Measurements from ENCODE around the gene GPC6. TPM values are rescaled to one million over a fixed set of nuclear protein-coding genes. Genes with fewer than 3 reads are reported as not detected.

Gene GPC6
- total and polyA plus RNA-seq, 12 donors, result 0.15 to 5.4 (median 2.5) TPM

DNA sequence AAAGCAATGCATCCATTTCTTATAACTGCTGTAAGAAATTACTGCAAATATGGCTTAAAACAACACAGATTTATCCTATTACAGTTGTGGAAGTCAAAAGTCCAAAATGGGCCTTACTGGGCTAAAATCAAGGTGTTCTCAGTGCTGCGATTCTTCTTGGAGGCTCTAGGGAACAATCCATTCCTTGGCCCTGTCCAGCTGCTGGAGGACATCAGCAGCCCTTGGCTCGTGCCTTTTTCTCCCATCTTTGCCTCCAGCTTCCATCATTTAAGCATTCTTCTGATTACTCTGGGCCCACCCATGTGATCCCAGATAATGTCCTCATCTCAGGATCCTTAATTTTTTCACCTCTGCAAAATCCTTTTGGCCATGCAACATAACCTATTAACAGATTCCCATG lies 645.8 kb downstream of the GPC6 start:
- no peak for TF ChIP-seq CTCF (IDR thresholded peaks at IDR 0.05)
- no peak overlapping the region for H3K4me3 ChIP-seq
- H3K9me3 ChIP-seq, result no peaks in the 10 kb centered on the region
- intact Hi-C loops (cut with DNase I), result no loop called here
- H3K27me3 ChIP-seq, result no peaks in the 10 kb centered on the region
- no peaks in the 10 kb centered on the region for H3K36me3 ChIP-seq
- WGBS, 2 donors, result 56 to 59% methylated on average over 2 of the region's 2 CpGs
- no peak overlapping the region for H3K27ac ChIP-seq
- ATAC-seq (no peak), DNase-seq (no peak)
- H3K4me1 ChIP-seq, result no peaks in the 10 kb centered on the region

DNA sequence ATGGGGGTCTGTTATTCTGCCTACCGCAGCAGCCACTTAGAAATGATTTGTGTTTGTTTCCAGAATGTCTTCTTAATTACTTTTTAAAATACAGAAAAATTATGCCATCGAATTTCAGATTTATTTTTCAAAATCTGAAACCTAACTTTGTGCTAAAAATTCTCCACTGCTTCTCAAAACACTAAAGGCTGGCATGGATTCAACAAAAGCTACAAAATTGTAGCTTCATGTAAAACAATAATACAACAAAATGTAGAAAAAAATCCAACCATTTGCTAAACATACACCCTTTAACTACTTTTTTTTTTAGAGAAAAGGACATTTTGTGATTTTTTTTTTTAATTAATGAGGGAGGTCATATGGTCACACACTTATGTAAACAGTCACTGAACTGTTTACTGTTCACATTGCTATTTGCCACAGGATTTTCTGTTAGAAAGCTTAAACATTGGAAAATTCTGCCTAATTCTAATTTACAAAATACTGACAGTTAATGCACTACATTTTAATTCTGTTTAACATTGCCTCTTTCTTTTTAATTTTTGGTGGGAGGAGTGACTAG lies 646.3 kb downstream of the GPC6 start:
- H3K4me1 ChIP-seq, result no peaks in the 10 kb centered on the region
- no peak overlapping the region for H3K4me3 ChIP-seq
- WGBS, 2 donors, result 71 to 76% methylated on average over 2 of the region's 2 CpGs
- H3K27ac ChIP-seq, result no peak overlapping the region
- peaks cover 0 to 3% (median 0%) of the 10 kb centered on the region in 11 donors for H3K9me3 ChIP-seq
- no peak for DNase-seq
- no peaks in the 10 kb centered on the region for H3K36me3 ChIP-seq
- no peak for ATAC-seq
- intact Hi-C loops (cut with DNase I), result no loop called here
- H3K27me3 ChIP-seq, result no peaks in the 10 kb centered on the region
- TF ChIP-seq CTCF (IDR thresholded peaks at IDR 0.05), result no peak

GRCh38 chr13:93875547-93875946 lies 648.9 kb downstream of the GPC6 start:
- H3K9me3 ChIP-seq, result peaks cover 0 to 17% (median 5%) of the 10 kb centered on the region in 11 donors
- H3K27me3 ChIP-seq, result no peaks in the 10 kb centered on the region
- no peak for ATAC-seq
- no peak for DNase-seq
- H3K4me1 ChIP-seq, result no peaks in the 10 kb centered on the region
- 97 to 100% methylated on average over 1 of the region's 1 CpG for WGBS, 2 donors
- intact Hi-C loops (cut with DNase I), result no loop called here
- H3K4me3 ChIP-seq, result no peak overlapping the region
- TF ChIP-seq CTCF (IDR thresholded peaks at IDR 0.05), result no peak
- no peaks in the 10 kb centered on the region for H3K36me3 ChIP-seq
- no peak overlapping the region for H3K27ac ChIP-seq

GRCh38 chr13:93876236-93876635 lies 649.6 kb downstream of the GPC6 start:
- ATAC-seq (no peak), DNase-seq (no peak)
- Histone ChIP-seq H3K27me3 (no peaks in the 10 kb centered on the region), H3K4me3 (no peak overlapping the region), H3K9me3 (peaks cover 0 to 17% (median 5%) of the 10 kb centered on the region in 11 donors), H3K4me1 (no peaks in the 10 kb centered on the region), H3K36me3 (no peaks in the 10 kb centered on the region), H3K27ac (no peak overlapping the region)
- no peak for TF ChIP-seq CTCF (IDR thresholded peaks at IDR 0.05)
- 84 to 90% methylated on average over 3 of the region's 3 CpGs for WGBS, 2 donors
- intact Hi-C loops (cut with DNase I), result no loop called here

Measured in heart right ventricle (tissue), 16 donors.